Choroid plexus epithelial cell (primary cell): ENCODE results near the gene CCDC74B.
A peak's percentile ranks its signal among the peaks of the same experiment; 100 is the strongest.
"Not testable (repeated sequence)": the region's sequence is repeated elsewhere in the genome, so short reads cannot be mapped to it uniquely, and the experiment has no call there.

ENCODE experiments used
- DNase-seq: peaks from one replicate; pipeline ENCODE4 v3.0.0-alpha.2; 2010; ENCODE audit warnings: low read depth
- H3K4me3 ChIP-seq: 2 replicates; pipeline ENCODE4 v1.5.1; 2011; ENCODE audit warnings: low read depth, mild to moderate bottlenecking, control low read depth, low read length, moderate library complexity
- TF ChIP-seq, protein P1 (sequence below): conservative IDR thresholded peaks from 2 replicates; pipeline ENCODE4 v1.5.1; 2011; ENCODE audit warnings: low read depth, mild to moderate bottlenecking, control low read depth, inconsistent platforms, low read length, moderate library complexity

The CCDC74B gene

DNA sequence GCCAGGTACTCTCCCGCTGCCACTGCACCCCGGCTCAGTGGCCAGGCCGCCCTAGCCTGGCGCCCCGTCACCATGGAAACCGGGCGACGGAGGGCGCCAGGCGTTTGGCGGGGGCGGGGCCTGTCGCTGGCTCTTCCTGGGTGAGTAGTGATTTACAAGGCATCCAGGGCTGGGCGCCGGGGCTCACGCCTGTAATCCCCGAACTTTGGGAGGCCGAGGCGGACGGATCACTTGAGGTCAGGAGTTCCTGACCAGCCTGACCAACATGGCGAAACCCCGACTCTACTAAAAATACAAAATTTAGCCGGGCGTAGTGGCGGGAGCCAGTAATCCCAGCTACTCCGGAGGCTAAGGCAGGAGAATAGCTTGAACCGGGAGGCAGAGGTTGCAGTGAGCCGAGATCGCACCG lies at the start of gene CCDC74B:
CCDC74B (minus strand) TSS at position 107 of the 409 bp plus-strand sequence. CDS start 116 bp downstream, outside the sequence.
- peak within 1 kb of the TSS; percentile 44 for H3K4me3 ChIP-seq
- peak; percentile 21 for DNase-seq

- not testable (repeated sequence) for H3K4me3 ChIP-seq, DNase-seq
These were observed 48.9 kb upstream of the CCDC74B start for GRCh38 chr2:130193824-130194223.

DNA sequence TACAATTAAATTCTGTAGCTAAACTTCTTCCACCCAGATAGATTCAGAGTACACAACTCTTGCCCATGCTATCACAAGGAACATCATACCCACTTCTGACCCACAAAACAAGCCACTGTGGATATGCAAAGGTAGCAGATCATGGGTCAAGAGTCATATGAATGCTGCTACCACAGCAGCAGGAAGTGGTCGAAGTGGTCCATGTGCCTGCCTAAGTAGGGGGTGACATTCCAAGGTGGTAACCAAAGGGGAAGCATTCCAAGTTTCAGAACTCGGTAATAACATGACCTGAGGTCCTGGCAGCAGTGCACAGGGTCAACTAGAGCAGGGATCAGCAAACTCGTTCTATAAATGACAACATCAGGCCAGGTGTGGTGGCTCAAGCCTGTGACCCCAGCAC lies 47.5 kb upstream of the CCDC74B start:
- not testable (repeated sequence) for DNase-seq, H3K4me3 ChIP-seq

GRCh38 chr2:130191319-130191718 lies 46.4 kb upstream of the CCDC74B start:
- H3K4me3 ChIP-seq, DNase-seq: not testable (repeated sequence)

DNA sequence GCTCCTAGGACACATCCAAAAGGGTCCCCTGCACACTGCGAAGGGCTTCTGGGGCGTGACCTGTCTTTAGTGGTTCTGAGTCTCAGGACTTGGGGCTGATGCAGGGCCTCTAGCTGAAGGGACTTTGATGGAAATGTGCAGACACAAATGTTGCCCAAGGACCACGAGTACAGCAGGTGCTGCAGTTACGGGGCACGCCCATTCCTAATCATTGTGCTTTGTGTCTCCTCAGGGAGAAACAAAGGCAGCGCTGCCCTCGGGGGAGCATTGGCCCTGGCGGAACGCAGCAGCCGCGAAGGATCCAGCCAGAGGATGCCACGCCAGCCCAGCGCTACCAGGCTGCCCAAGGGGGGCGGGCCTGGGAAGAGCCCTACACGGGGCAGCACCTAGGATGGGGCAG lies 45.3 kb upstream of the CCDC74B start:
- DNase-seq = no peak
- no peak overlapping the region for H3K4me3 ChIP-seq
- TF ChIP-seq, protein P1, sequence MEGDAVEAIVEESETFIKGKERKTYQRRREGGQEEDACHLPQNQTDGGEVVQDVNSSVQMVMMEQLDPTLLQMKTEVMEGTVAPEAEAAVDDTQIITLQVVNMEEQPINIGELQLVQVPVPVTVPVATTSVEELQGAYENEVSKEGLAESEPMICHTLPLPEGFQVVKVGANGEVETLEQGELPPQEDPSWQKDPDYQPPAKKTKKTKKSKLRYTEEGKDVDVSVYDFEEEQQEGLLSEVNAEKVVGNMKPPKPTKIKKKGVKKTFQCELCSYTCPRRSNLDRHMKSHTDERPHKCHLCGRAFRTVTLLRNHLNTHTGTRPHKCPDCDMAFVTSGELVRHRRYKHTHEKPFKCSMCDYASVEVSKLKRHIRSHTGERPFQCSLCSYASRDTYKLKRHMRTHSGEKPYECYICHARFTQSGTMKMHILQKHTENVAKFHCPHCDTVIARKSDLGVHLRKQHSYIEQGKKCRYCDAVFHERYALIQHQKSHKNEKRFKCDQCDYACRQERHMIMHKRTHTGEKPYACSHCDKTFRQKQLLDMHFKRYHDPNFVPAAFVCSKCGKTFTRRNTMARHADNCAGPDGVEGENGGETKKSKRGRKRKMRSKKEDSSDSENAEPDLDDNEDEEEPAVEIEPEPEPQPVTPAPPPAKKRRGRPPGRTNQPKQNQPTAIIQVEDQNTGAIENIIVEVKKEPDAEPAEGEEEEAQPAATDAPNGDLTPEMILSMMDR = no peak

GRCh38 chr2:130188958-130189357 lies 44.0 kb upstream of the CCDC74B start:
- DNase-seq, H3K4me3 ChIP-seq: not testable (repeated sequence)

- not testable (repeated sequence) for H3K4me3 ChIP-seq, DNase-seq
These were observed 43.2 kb upstream of the CCDC74B start for GRCh38 chr2:130187859-130188792.

DNA sequence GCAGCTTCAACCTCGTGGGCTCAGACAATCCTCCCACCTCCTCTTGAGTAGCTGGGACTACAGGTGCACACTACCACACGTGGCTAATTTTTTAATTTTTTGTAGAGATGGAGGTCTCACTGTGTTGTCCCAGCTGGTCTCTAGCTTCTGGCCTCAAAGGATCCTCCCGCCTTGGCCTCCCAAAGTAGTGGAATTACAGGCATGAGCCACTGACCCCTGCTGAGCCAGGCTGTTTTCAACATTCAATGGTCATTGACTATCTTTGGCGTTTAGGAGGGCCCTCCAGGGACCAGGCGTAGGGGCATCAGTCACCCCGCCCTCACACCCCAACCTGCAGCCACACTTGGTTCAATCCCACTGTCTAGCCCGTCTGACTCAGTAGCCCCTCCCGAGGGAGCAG lies 42.4 kb upstream of the CCDC74B start:
- no peak for DNase-seq
- TF ChIP-seq, protein P1 = no peak
- H3K4me3 ChIP-seq = no peak overlapping the region

- H3K4me3 ChIP-seq = no peak overlapping the region
These were observed 41.5 kb upstream of the CCDC74B start for GRCh38 chr2:130186391-130186790.

GRCh38 chr2:130185896-130186295 lies 41.0 kb upstream of the CCDC74B start:
- TF ChIP-seq, protein P1 = no peak
- DNase-seq = peak; percentile 27
- no peak overlapping the region for H3K4me3 ChIP-seq

More at GRCh38 chr2:130186391-130186790, 41.5 kb upstream of the CCDC74B start:
- no peak for DNase-seq
- TF ChIP-seq, protein P1 = no peak
